GM18861 (cell line): ENCODE measurements around the gene C14orf119.

Experiments used
- ATAC-seq: cut with Tn5 transposase; IDR thresholded peaks from one replicate; pipeline ENCODE4 v1.9.1; 2021; ENCODE audit not compliant: unreplicated experiment

The C14orf119 gene

DNA sequence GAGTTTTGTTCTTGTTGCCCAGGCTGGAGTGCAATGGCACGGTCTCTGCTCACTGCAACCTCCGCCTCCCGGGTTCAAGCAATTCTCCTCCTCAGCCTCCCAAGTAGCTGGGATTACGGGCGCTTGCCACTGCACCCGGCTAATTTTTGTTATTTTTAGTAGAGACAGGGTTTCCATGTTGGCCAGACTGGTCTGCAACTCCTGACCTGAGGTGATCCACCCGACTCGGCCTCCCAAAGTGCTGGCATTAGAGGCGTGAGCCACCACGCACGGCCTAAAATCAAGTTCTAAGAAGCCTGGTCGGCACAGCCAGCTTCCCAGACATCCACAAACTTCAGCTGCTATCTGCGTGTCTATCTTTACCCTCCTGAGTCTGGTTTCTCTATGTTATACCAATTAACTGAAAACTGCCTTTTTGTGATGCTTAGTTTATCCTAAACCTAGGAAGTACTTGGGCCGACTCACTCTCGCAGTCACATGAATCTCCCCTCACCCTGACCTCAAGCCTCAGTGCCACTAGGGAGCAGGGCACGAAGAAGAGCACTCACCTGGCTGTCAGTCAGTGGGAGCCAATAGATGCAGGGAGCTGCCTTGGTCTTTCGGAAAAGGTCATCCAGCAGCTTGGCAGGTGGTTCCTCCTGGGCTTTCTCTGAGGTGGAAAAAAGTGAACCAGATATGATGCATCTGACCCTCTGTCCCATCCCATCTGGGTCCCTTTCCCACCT, 34.6 kb upstream of the C14orf119 start:
- no peak for ATAC-seq

DNA sequence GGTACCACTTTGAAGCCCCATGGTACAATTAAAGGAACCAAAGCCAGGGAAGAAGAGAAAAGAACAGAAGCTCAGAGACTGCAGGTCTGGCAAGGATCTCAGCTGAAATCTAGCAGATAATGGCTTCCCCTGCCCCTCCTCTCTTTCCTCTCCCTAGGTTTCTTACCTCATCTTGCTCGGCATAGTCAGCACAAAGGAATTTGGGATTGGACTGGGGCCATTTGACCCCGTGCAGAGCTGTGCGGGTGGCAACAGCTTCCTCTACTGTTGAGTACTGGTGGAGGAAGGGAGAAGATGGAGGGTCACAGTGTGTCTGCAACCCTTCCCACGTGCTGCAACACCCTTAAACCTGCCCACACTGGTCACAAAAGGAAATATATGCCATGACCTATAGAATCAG, 33.3 kb upstream of the C14orf119 start:
- no peak for ATAC-seq

DNA sequence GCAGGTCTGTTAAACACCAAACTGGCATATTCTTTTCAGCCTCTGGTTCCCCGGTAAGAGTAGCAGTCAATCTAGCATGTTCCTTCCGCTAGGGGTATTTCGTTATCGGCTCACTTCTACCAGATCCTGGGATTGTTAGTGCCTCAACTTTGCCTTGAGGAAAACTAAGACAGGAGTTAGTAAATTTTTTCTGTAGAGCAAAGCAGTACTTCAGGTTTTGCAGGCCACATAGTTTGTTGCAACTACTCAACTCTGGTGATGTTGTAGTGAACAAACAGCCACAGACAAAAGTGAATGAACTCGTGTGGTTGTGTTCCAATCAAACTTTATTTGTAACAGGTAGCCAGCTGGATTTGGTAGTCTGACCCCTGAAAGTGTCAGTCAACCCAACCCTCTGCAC, 31.7 kb upstream of the C14orf119 start:
- no peak for ATAC-seq

DNA sequence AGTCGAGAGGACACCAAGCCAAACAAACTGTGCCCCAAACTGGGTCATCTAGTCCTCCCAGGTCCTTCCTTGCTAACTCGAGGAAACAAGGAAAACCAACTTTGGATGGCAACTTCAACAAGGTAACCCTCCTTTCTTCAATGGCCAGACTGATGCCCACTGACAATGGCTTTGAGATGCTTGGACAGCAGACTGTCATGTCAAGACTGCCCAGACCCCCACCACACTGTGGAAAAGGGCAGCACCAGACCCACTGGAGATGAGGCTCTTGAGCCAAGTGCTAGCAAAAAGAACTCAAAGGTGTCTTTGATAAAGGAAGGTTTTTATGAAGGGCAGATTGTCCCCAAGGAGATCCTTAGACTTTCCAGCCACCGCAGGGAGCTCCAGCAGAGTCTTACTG, 28.9 kb upstream of the C14orf119 start:
- no peak for ATAC-seq

DNA sequence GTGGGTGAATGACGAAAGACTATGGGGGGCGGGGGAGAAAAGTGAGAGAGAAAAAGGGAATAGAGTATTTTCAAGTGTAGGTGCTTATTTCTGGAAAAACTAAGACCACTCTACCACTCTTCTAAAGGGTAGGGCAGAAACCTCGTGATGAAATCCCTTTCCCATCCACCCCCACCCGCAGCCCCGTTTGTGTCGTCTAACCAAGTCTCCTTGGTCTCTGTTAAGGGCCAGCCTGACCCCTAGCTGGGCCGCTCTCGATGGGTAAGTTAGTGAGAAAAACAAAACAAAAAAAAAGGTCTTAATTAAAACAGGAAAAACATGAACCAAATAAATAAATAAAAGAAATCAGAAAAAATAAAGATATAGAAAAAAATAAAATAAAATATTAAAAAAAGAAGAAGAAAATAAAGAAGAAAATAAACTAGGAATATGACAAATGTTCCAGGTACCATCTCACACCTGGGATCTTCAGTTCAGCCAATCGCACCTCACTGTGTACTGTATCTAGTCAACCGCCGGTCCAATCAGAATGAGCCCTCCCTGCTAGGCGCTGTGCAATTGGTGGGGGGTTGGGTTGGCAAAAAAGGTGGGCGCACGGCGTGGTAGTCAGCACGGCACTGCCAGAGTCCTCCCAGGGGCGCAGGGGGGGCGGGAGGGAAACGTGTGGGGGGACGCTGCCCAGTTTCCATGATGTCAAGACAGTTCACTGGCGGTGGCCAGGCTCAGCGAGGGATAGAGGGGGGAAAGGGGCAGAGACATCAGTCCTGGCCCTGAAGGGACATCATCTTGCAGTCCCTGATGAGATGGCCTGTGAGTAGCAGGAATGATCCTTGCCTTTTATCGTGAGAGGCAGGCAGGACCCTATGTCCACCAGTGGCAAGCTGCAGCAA, 28.2 kb upstream of the C14orf119 start:
- no peak for ATAC-seq

DNA sequence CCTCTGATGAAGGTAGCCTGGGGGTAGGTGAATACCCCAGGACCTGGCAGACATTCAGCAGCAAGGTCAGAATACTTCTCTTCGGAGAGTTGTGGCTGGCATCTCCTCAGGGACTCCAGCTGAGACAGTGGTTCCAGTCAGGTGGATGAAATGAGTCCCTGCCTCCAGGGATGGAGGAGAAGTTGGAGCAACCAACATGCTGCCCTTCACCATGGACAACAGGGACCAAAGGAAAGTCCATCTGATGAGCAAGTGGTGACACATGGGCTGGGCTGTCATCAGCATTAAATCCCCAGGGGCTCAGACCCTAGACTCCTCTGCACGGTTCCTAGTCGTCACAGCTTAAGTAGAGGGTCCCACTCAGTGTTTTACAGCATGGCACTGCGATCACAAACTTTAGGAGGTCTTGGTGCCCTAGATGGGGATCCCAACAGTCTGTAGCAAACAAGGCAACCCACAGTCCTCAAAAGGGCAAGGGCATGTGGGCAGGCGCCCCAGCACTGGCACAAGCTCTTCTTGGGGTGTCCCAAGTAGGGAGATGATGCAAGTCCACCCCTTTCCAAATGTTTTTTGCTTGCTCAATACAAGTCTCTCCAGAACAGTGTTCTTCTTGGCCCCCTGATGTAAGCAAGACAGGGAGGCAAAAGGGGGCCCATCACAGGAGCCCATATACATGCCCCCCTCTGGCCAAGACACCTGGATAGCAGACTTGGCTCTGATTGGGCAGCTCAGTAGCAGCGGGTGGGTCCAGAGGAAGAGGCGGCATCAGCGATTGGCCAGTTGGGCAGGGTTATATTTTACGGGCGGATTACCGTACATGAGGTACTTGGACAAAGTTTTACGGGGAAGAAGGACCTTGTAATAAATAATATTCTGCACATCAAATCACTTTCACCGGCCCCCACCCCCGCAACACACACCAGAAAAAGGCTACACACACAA, 27.2 kb upstream of the C14orf119 start:
- no peak for ATAC-seq

DNA sequence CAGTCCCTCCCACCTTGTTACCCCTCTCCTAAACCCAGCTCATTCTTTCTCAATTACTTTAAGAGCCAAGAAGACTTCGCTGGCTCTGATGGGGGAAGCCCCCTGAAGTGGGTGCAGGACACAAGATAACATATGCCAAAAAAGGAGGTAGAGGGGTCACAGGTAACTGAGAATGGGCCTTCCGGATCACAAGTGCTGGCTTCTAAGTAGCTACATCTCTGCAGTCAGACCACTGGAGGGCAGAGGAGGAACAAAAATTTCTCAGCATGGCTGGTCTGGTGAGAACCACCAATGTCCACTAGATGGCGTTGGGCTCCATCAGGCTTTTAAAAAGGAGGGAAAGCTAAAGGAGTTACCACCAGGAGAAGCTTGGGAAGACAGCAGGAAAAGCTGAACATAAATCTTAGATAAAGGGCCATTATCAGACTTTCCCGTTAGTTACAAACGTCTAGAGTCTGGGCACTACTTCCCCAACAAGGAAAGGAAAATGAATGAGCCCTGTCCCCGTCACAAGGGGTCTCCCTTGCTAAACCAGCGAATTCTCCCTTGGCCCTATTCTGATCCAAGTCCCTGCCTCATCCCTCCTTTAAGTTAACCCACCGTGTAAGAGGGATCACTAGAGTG, 26.4 kb upstream of the C14orf119 start:
- peak; percentile 73 for ATAC-seq

DNA sequence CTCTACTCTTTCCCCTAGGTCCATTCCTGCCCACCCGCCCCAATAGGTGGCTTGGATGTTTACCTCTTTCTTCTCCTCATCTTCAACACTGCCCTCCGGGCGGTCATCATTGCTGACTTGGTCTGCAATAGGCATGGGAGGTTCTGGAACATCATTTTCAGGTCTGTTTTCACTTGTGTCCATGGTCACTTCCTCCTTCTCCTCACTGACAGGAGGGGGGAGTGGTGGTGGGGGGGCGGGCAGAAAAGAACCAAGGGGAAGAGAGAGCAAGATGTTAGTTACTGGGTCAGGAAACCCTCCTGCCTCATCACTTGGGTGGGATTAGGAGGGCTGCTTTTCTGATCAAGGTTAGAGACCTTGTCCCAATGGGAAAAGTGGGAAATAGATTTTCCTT, 25.9 kb upstream of the C14orf119 start:
- ATAC-seq = no peak

DNA sequence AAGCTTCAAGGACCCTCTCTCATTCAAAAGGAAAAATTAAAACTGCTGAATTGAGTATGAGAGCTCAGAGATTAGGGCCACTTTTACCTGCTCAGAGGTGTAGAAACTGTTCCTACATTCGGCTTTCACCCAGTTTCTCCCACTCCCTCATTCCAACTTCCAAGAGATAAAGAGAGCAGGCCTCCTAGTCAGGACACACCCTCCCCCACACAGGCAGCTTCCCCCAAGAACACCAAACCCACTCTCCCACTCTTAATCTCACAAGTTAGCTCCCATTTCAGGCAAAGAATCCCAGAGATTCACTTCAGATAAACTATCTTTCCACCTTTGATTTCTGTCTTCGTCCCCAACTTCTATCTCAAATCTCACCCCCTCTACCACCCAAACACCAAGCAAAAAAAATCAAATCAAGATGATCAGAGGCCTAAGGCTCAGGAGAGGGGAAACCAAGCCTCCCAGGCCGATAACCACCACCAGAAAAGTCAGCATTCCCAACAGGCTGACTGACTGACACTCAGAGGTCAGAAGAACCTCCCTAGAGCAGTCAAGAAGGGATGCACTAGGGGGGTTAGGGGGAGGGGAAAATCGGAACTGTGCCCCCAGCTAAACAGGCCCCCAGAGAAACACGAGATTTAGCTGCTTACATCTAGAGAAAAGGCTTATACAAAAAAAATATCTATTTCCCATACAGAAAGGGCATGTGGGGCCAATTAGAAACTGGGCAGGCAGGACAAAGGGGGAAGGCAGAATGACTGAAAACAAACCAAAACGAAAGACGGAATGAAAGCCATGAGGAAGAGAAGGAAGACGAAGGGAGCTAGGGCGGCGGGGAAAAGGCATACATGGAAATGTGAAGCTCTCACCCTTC, 24.8 kb upstream of the C14orf119 start:
- ATAC-seq = no peak

DNA sequence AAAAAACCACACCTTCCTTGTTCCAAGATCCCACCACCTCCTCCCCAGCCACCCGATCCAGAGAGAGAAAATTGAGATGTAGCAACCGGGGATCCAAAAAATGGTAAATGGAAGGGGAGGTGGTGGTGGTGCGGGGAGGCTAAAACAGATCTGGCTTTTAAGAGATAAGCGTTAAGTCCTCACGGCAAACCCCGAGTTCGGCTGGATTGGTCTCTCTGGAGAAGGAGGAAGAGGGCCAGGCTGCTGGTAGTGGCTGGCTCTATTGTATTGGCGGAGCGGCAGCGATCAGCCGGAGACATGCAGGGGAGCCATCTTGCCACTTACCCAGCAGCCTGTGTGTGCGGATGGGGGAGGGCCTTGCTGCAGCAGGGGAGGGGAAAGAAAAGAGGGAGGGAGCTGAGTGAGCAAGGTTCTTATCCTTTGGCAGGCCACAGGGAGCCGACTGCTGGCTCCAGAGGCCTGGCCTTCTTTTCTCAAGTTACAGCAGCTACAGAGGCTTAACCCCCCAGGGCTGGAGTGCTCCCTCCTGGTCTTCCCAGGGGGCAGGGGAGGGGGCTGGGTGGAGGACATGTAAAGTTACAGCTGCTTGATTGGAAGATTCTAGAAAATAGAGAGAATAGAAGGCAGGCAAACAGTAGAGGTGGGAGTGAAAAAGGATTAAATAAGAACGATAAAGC, 23.9 kb upstream of the C14orf119 start:
- ATAC-seq = peak; percentile 76

DNA sequence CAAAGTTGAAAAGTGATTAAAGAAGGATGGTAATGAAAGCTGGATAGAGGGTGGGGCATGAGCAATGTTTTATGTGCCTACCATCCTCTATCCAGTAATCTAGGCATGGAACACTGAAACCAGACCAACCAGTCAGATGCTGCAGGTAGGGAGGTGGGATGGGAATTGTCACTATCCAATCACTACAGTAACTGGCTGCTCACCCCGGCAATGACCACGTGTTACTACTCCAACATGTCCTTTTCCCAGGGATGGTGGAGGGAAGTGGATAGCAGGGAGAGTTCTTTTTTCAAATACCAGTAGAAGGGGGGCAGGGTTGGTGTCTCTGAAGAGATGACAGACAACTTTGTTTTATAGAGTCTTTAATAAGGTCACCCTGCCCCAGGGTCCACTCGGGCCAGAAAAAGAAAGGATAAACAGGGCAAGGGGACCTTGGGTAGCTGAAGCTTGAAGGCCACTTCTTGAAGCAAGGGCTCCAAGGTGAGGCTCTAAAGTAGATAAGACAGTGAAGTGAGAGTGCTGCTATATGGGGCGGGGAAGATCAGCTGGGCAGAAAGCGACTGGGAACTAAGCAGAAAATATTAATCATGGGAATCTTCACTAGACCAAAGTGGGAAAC, 23.3 kb upstream of the C14orf119 start:
- no peak for ATAC-seq

DNA sequence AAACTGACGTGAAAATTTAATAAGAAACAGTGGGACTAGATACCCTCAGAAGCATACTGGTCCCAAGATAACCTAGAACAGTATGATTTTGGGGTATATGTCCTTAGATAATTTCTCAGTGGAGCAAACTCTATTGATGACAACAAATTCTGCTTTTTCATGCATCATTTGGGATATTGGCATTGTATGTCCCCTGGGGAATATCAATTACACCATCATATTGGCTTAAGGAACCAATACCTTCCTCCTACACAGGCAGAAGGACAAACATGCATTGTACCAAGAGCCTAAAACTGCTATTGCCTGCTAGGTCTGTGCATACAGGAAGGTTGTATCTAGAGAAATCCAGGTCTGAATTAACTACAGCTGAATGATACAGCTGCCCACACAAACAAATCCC, 20.4 kb upstream of the C14orf119 start:
- no peak for ATAC-seq

DNA sequence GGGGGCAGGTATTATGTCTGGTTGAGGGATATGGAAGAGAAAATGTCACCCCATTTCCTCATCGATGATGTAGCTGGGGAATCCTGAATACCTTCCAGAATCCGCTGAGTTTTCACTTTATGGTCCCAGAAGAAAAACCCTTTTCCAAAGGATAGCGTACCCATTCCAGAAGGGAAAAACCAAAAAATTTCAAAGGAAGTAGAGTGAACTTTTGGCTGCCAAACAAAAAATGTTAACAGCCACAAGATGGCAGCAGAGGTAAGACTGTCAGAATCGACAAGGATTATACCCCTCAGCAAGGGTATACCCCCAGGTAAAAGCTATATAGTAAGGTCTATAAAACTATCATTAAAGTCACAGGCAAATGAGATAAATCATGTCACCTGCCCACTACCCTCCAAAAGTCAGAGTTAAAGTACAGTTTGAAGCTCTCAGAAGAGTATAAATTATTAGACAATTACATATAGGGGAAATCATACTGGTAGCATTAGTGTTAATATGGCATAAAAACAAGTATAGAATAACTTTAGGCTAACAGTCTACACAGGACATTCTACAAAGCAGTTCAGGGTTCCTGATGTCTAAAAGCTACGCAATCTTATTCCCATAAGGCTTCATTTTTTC, 18.4 kb upstream of the C14orf119 start:
- ATAC-seq = no peak

DNA sequence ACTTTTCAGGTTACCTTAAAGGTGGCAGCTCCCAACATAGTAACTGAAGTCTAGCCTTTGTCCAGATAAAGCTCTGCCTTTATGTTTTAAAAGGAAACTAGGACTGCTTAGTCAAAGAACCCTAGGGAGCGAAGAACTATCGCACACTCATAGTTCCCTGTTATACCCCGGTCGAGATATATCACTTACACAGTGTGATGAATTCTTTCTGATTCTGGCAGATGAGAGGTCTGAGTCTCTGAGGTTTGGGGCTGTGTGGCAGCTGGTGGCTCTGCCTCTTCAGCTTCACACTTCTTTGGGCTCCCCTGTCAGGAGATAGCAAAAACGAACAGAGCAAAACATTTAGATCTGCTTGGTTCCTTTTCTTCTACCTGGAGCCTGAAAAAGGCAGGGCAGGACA, 17.3 kb upstream of the C14orf119 start:
- ATAC-seq = no peak

DNA sequence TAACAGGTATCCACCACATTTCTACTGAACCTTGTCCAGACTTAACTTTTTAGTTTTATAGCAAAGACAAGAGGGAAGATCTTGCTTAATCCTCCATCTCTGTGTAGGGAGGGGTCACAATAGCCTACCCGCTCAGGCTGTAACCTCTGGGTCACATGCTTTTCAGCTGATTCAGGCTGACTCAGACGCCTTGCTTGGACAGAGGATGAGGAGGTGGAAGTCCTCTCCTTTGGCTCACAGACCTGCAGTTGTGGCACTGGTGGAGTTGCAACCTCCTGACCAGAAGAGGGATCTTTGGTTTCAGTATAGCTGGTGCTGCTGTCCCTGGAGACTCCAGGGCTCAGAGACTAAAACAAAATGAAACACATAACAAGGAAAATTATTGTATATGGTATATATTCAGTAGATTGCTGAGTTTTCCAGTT, 16.6 kb upstream of the C14orf119 start:
- no peak for ATAC-seq

DNA sequence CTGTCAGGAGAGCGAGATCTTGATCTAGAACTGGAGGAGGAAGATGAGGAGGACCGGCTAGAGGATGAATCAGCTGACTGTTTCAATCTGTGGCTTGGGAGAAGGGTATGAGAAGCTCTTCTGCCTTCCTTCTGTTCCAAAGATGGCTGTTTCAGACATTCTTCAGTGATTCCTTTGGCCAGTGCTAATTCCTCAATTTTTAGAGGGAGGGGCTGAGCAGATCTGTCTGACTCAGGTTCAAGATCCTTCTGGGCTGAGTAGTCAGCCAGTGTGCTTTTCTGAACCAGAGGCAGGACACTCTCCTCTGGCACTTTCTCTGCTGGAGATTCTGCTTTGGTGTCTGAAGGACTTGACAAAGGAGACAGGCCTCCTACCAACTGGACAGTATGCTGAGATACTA, 15.6 kb upstream of the C14orf119 start:
- no peak for ATAC-seq

DNA sequence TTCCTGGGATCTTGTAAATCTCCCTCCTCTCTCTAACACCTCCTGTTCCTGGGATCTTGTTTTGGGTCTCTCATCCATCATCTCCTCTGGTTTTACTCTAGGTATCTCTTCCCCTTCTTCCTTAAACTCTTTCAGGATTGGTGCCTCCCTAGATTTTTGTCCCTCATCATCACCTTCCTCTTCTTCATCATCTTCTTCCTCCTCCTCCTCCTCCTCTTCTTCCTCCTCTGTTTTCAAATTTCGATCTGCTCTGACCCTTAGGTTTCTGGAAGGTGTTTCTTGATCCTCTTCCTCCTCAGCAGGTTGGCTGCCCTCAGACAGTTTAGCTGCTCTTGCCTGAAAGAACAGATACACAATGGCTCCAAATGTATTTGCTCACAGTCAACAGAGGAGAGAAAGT, 14.8 kb upstream of the C14orf119 start:
- no peak for ATAC-seq

DNA sequence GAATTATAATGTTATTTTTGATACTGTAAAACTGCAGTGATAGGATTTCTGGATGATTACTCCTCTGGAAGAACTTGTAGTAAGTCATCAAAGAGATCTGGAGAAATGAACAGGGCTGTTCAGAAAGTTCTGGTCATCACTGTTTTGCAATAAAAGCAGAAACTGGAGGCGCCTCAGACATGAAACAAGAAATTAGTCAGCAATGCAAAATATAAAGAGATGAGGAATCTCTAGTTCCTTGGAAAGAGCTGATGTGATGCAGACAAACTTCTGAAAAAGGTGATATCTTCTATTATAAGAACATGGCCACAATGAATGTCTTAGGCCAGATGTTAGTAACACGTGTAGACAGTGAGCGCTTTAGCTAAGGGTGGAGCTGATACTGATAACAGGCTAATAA, 9.8 kb upstream of the C14orf119 start:
- ATAC-seq = no peak
